Hematopoietic multipotent progenitor cell treated with erythropoietin and hydrocortisone succinate and interleukin-3 and kit ligand, for 8 days (in vitro differentiated cells): ENCODE data around the gene EIF3D.

Source experiments
- DNase-seq: peaks from one replicate; pipeline ENCODE4 v3.0.0-alpha.2; 2015

EIF3D gene

GRCh38 chr22:36463783-36464184 is 65.2 kb downstream of the EIF3D start:
- no peak for DNase-seq

- DNase-seq = no peak
Observed at GRCh38 chr22:36461665-36462649, 67.0 kb downstream of the EIF3D start.
